Liver (tissue), 9 donors: ENCODE measurements around the gene CADPS. TPM values are rescaled to one million over a fixed set of nuclear protein-coding genes. Genes with fewer than 3 reads are reported as not detected.

ENCODE experiments used
- DNase-seq: peaks from one replicate; pipeline ENCODE4 v3.0.0-alpha.2; 2017; ENCODE audit warnings: low spot score
- H3K27ac ChIP-seq, 2 donors: one replicate each; pipeline ENCODE4 v1.7.0; 2013; ENCODE audit warnings: inconsistent platforms in 2 of 2, low read length in 2 of 2, control low read depth in 1 of 2, low read depth in 1 of 2, mild to moderate bottlenecking in 1 of 2
- H3K27me3 ChIP-seq, 4 donors: one replicate each; pipeline versions ENCODE4 v1.6.1 to v1.7.0; 2013; ENCODE audit warnings: low read length in 3 of 4, inconsistent platforms in 1 of 4, mild to moderate bottlenecking in 1 of 4, moderate library complexity in 1 of 4; ENCODE audit not compliant: control insufficient read depth in 4 of 4, insufficient read depth in 4 of 4
- H3K36me3 ChIP-seq, 4 donors: one replicate each; pipeline versions ENCODE4 v1.6.1 to v1.7.0; 2013; ENCODE audit warnings: low read length in 3 of 4, mild to moderate bottlenecking in 3 of 4, low read depth in 1 of 4, moderate library complexity in 1 of 4; ENCODE audit not compliant: control insufficient read depth in 4 of 4, insufficient read depth in 3 of 4
- H3K4me1 ChIP-seq, 4 donors: one replicate each; pipeline versions ENCODE4 v1.6.1 to v1.7.0; 2013; ENCODE audit warnings: low read length in 3 of 4, mild to moderate bottlenecking in 3 of 4, moderate library complexity in 1 of 4; ENCODE audit not compliant: control insufficient read depth in 4 of 4, insufficient read depth in 4 of 4
- H3K4me3 ChIP-seq, 3 donors: one replicate each; pipeline versions ENCODE4 v1.6.1 to v1.7.0; 2013; ENCODE audit warnings: low read length in 3 of 3, control low read depth in 1 of 3, low read depth in 1 of 3, mild to moderate bottlenecking in 1 of 3
- H3K9ac ChIP-seq, 2 donors: one replicate each; pipeline ENCODE4 v1.7.0; 2013; ENCODE audit warnings: low read length in 2 of 2, mild to moderate bottlenecking in 2 of 2, moderate library complexity in 2 of 2, control low read depth in 1 of 2, low read depth in 1 of 2
- H3K9me3 ChIP-seq, 4 donors: one replicate each; pipeline versions ENCODE4 v1.6.1 to v1.7.0; 2013; ENCODE audit warnings: low read length in 3 of 4; ENCODE audit not compliant: control insufficient read depth in 4 of 4
- ATF3 ChIP-seq: IDR thresholded peaks from 2 replicates; pipeline ENCODE4 v1.6.1; 2016; ENCODE audit warnings: antibody characterized with exemption
- CTCF ChIP-seq: fragments of 150-350 bp; IDR thresholded peaks from 2 replicates; pipeline ENCODE4 v1.5.1; 2017; ENCODE audit warnings: improper control_type of control experiment, low read depth, low read length; ENCODE audit not compliant: missing input control
- EGR1 ChIP-seq, 2 donors: IDR thresholded peaks; 2 replicates each; pipeline ENCODE4 v1.6.1; 2016 to 2018; ENCODE audit warnings: antibody characterized with exemption in 2 of 2, low read depth in 2 of 2
- FOXA1 ChIP-seq: IDR thresholded peaks from 2 replicates; pipeline ENCODE4 v1.6.1; 2016; ENCODE audit warnings: antibody characterized with exemption
- GABPA ChIP-seq, 2 donors: IDR thresholded peaks in 1 of 2; conservative IDR thresholded peaks in 1 of 2; 2 replicates each; pipeline ENCODE4 v1.6.1; 2016; ENCODE audit warnings: antibody characterized with exemption in 2 of 2, mild to moderate bottlenecking in 1 of 2, moderate library complexity in 1 of 2
- HNF4A ChIP-seq, 2 donors: conservative IDR thresholded peaks; 2 replicates each; pipeline ENCODE4 v1.6.1; 2016; ENCODE audit warnings: antibody characterized with exemption in 2 of 2, mild to moderate bottlenecking in 2 of 2
- HNF4G ChIP-seq: IDR thresholded peaks from 2 replicates; pipeline ENCODE4 v1.6.1; 2016; ENCODE audit warnings: antibody characterized with exemption
- MAX ChIP-seq: IDR thresholded peaks from 2 replicates; pipeline ENCODE4 v1.6.1; 2016; ENCODE audit warnings: antibody characterized with exemption
- NR2F2 ChIP-seq: IDR thresholded peaks from 2 replicates; pipeline ENCODE4 v1.6.1; 2016; ENCODE audit warnings: antibody characterized with exemption
- RAD21 ChIP-seq, 2 donors: IDR thresholded peaks; 2 replicates each; pipeline ENCODE4 v1.6.1; 2016; ENCODE audit warnings: antibody characterized with exemption in 2 of 2, mild to moderate bottlenecking in 2 of 2
- REST ChIP-seq: IDR thresholded peaks from 2 replicates; pipeline ENCODE4 v1.6.1; 2016; ENCODE audit warnings: antibody characterized with exemption, mild to moderate bottlenecking
- SP1 ChIP-seq: IDR thresholded peaks from 2 replicates; pipeline ENCODE4 v1.6.1; 2018; ENCODE audit warnings: antibody characterized with exemption, mild to moderate bottlenecking
- YY1 ChIP-seq: IDR thresholded peaks from 2 replicates; pipeline ENCODE4 v1.6.1; 2016; ENCODE audit warnings: antibody characterized with exemption, mild to moderate bottlenecking
- ZBTB33 ChIP-seq: IDR thresholded peaks from 2 replicates; pipeline ENCODE4 v1.6.1; 2016; ENCODE audit warnings: antibody characterized with exemption
- WGBS: extraction: QIAGEN DNeasy Blood & Tissue Kit; methylation state at CpG from one replicate; pipeline ENCODE4 v1.1.7; 2013; 5-methylcytosine and 5-hydroxymethylcytosine counted together
- polyA plus RNA-seq, 2 donors: library from polyadenylated mRNA; stranded (reverse) in 1 of 2; unstranded in 1 of 2; fragments of 200-250 nt in 1 of 2; fragments of >200 nt in 1 of 2; fragmentation: Nextera tagmentation in 1 of 2; extraction: Ambion mirVana in 1 of 2; gene quantifications; one replicate each; pipeline versions ENCODE4 v1.2.1 to v1.2.3, GENCODE V29; 2013 to 2015
- total RNA-seq, 2 donors: library from RNA; depleted of rRNA; stranded (reverse); fragments of >200 nt; gene quantifications; one replicate each; pipeline ENCODE4 v1.2.3, GENCODE V29; 2014
- donor health status: healthy.
- donor health status: healthy.
- donor health status: healthy.
- donor health status: healthy.
- donor health status: healthy.

Gene CADPS
- total and polyA plus RNA-seq, 4 donors: 0.05 to 0.37 (median 0.17) TPM; not detected in 1

- DNase-seq: no peak
- no peak for TF ChIP-seq FOXA1
- no peak for TF ChIP-seq GABPA (IDR thresholded peaks at IDR 0.05 in 1 of 2, conservative IDR thresholded peaks at IDR 0.05 in 1 of 2)
- TF ChIP-seq NR2F2: no peak
- TF ChIP-seq EGR1 (IDR thresholded peaks at IDR 0.05; ENCODE audit: low read depth in 2 of 2): no peak
- no peak for TF ChIP-seq CTCF
- no peak for TF ChIP-seq YY1
- no peak for TF ChIP-seq MAX
- TF ChIP-seq RAD21 (IDR thresholded peaks at IDR 0.05): no peak
- no peak for TF ChIP-seq HNF4G
- no peak for TF ChIP-seq SP1
- Histone ChIP-seq H3K27me3 (peaks cover 0 to 6% (median 0%) of the 10 kb centered on the region in 4 donors), H3K27ac (no peak overlapping the region), H3K9ac (no peak overlapping the region), H3K9me3 (no peaks in the 10 kb centered on the region), H3K4me3 (no peak overlapping the region), H3K4me1 (no peaks in the 10 kb centered on the region), H3K36me3 (no peaks in the 10 kb centered on the region)
- 95% methylated on average over 5 of the region's 5 CpGs for WGBS
Observed at GRCh38 chr3:62587169-62587568, 288.0 kb downstream of the CADPS start.

- peaks cover 0 to 6% (median 0%) of the 10 kb centered on the region in 4 donors for H3K27me3 ChIP-seq
- H3K9ac ChIP-seq: no peak overlapping the region
- DNase-seq: no peak
- WGBS: 71% methylated on average over 1 of the region's 1 CpG
- H3K4me3 ChIP-seq: no peak overlapping the region
- no peaks in the 10 kb centered on the region for H3K36me3 ChIP-seq
- TF ChIP-seq GABPA (IDR thresholded peaks at IDR 0.05 in 1 of 2, conservative IDR thresholded peaks at IDR 0.05 in 1 of 2) (no peak), HNF4A (conservative IDR thresholded peaks at IDR 0.05) (no peak), FOXA1 (no peak), EGR1 (IDR thresholded peaks at IDR 0.05; ENCODE audit: low read depth in 2 of 2) (no peak), REST (no peak), YY1 (no peak), ZBTB33 (no peak), ATF3 (no peak), SP1 (no peak), RAD21 (IDR thresholded peaks at IDR 0.05) (no peak)
- no peaks in the 10 kb centered on the region for H3K4me1 ChIP-seq
- no peak overlapping the region for H3K27ac ChIP-seq
- no peaks in the 10 kb centered on the region for H3K9me3 ChIP-seq
Observed at GRCh38 chr3:62586356-62586755, 288.9 kb downstream of the CADPS start.
